ENCODE results near the gene RABGAP1. TPM values are rescaled to one million over a fixed set of nuclear protein-coding genes. Genes with fewer than 3 reads are reported as not detected.

Gene RABGAP1
- total and polyA plus RNA-seq, 2 experiments from 2014 or later, result 8.5 to 33.9 TPM

GRCh38 chr9:123127512-123128075, 186.8 kb downstream of the RABGAP1 start:
- Mint-ChIP-seq H3K9me3 (no peaks in the 10 kb centered on the region), H3K4me1 (peaks cover 15% of the 10 kb centered on the region), H3K4me3 (no peak overlapping the region), H3K27me3 (ENCODE audit: insufficient read depth, low read depth, poor library complexity) (no peaks in the 10 kb centered on the region), H3K36me3 (ENCODE audit: low read depth) (peaks cover 11% of the 10 kb centered on the region; the same call in 1 of the 3 replicates), H3K27ac (no peak overlapping the region)
- H2AFZ ChIP-seq, result no peak overlapping the region
- H3K36me3 ChIP-seq (ENCODE audit: insufficient read depth), result peaks cover 3% of the 10 kb centered on the region; the same call in 1 of the 2 replicates
- ATAC-seq (no peak), DNase-seq (ENCODE audit: low spot score) (no peak)
- H3F3A ChIP-seq (replicated peaks; ENCODE audit: low read depth), result no peaks in the 10 kb centered on the region
- no peak overlapping the region for H3K4me3 ChIP-seq
- no peaks in the 10 kb centered on the region for H3K9me2 ChIP-seq (ENCODE audit: insufficient read depth)
- no peak overlapping the region for H3K4me2 ChIP-seq
- H3K79me2 ChIP-seq (replicated peaks; ENCODE audit: insufficient read depth), result no peaks in the 10 kb centered on the region
- no peak for TF ChIP-seq CREB1 (CRISPR knock-in tag; IDR thresholded peaks at IDR 0.05; ENCODE audit: low read depth)
- TF ChIP-seq STAT1 (IDR thresholded peaks at IDR 0.05; ENCODE audit: unreplicated experiment), result no peak
- TF ChIP-seq NANOG (IDR thresholded peaks at IDR 0.05; ENCODE audit: borderline replicate concordance), result no peak
- no peak for TF ChIP-seq EZH2phosphoT487 (IDR thresholded peaks at IDR 0.05; ENCODE audit: unreplicated experiment)
- no peak overlapping the region for H3K27ac ChIP-seq (ENCODE audit: low read depth)
- no peaks in the 10 kb centered on the region; the same call in 1 of the 2 replicates for H4K20me1 ChIP-seq (replicated peaks; ENCODE audit: insufficient read depth)
- H3K27me3 ChIP-seq (ENCODE audit: insufficient read depth), result no peaks in the 10 kb centered on the region
- H3K4me1 ChIP-seq (ENCODE audit: insufficient read depth), result peaks cover 7% of the 10 kb centered on the region; the same call in 1 of the 2 replicates

- no peaks in the 10 kb centered on the region for H3K9me3 Mint-ChIP-seq
- Histone ChIP-seq H3K4me2 (no peak overlapping the region), H3K9me2 (ENCODE audit: insufficient read depth) (no peaks in the 10 kb centered on the region), H2AFZ (no peak overlapping the region), H3K79me2 (replicated peaks; ENCODE audit: insufficient read depth) (no peaks in the 10 kb centered on the region), H3F3A (replicated peaks; ENCODE audit: low read depth) (no peaks in the 10 kb centered on the region), H3K4me1 (ENCODE audit: insufficient read depth) (peaks cover 7% of the 10 kb centered on the region; the same call in 1 of the 2 replicates), H4K20me1 (replicated peaks; ENCODE audit: insufficient read depth) (no peaks in the 10 kb centered on the region; the same call in 1 of the 2 replicates), H3K27me3 (ENCODE audit: insufficient read depth) (no peaks in the 10 kb centered on the region), H3K4me3 (no peak overlapping the region), H3K27ac (ENCODE audit: low read depth) (no peak overlapping the region), H3K36me3 (ENCODE audit: insufficient read depth) (peaks cover 3% of the 10 kb centered on the region; the same call in 1 of the 2 replicates)
- H3K36me3 Mint-ChIP-seq (ENCODE audit: low read depth), result peaks cover 11% of the 10 kb centered on the region; the same call in 1 of the 3 replicates
- no peak overlapping the region for H3K4me3 Mint-ChIP-seq
- H3K27me3 Mint-ChIP-seq (ENCODE audit: insufficient read depth, low read depth, poor library complexity), result no peaks in the 10 kb centered on the region
- no peak for TF ChIP-seq ETS1 (IDR thresholded peaks at IDR 0.05)
- no peak for TF ChIP-seq CREB1 (CRISPR knock-in tag; IDR thresholded peaks at IDR 0.05; ENCODE audit: low read depth)
- no peak for TF ChIP-seq JUNB (IDR thresholded peaks at IDR 0.05; ENCODE audit: unreplicated experiment)
- DNase-seq (ENCODE audit: low spot score) (no peak), ATAC-seq (no peak)
- peaks cover 15% of the 10 kb centered on the region for H3K4me1 Mint-ChIP-seq
- no peak overlapping the region for H3K27ac Mint-ChIP-seq
These were observed 187.8 kb downstream of the RABGAP1 start for GRCh38 chr9:123128591-123128990.

- Histone ChIP-seq H2AFZ (no peak overlapping the region), H3F3A (replicated peaks; ENCODE audit: low read depth) (no peaks in the 10 kb centered on the region), H3K27me3 (ENCODE audit: insufficient read depth) (no peaks in the 10 kb centered on the region), H3K9me2 (ENCODE audit: insufficient read depth) (no peaks in the 10 kb centered on the region), H3K27ac (ENCODE audit: low read depth) (no peak overlapping the region), H3K4me3 (no peak overlapping the region), H3K4me1 (ENCODE audit: insufficient read depth) (peaks cover 7% of the 10 kb centered on the region; the same call in 1 of the 2 replicates), H3K36me3 (ENCODE audit: insufficient read depth) (peaks cover 3% of the 10 kb centered on the region; the same call in 1 of the 2 replicates), H3K79me2 (replicated peaks; ENCODE audit: insufficient read depth) (no peaks in the 10 kb centered on the region), H3K4me2 (no peak overlapping the region), H4K20me1 (replicated peaks; ENCODE audit: insufficient read depth) (no peaks in the 10 kb centered on the region; the same call in 1 of the 2 replicates)
- Mint-ChIP-seq H3K36me3 (ENCODE audit: low read depth) (peaks cover 14% of the 10 kb centered on the region; the same call in 1 of the 3 replicates), H3K9me3 (no peaks in the 10 kb centered on the region), H3K4me3 (no peak overlapping the region), H3K4me1 (peaks cover 12% of the 10 kb centered on the region), H3K27me3 (ENCODE audit: insufficient read depth, low read depth, poor library complexity) (no peaks in the 10 kb centered on the region), H3K27ac (no peak overlapping the region)
- no peak for ATAC-seq
- no peak for DNase-seq (ENCODE audit: low spot score)
- TF ChIP-seq EZH2phosphoT487 (IDR thresholded peaks at IDR 0.05; ENCODE audit: unreplicated experiment) (no peak), REST (IDR thresholded peaks at IDR 0.05; ENCODE audit: unreplicated experiment) (no peak), CTCF (conservative IDR thresholded peaks at IDR 0.05; ENCODE audit: low read depth in 2 of 2) (no peak), ETS1 (IDR thresholded peaks at IDR 0.05) (no peak), JUNB (IDR thresholded peaks at IDR 0.05; ENCODE audit: unreplicated experiment) (no peak), CREB1 (CRISPR knock-in tag; IDR thresholded peaks at IDR 0.05; ENCODE audit: low read depth) (no peak), POLR2AphosphoS5 (IDR thresholded peaks at IDR 0.05; ENCODE audit: low read depth) (no peak), ZNF331 (CRISPR knock-in tag; IDR thresholded peaks at IDR 0.05; ENCODE audit: low read depth) (no peak), NANOG (IDR thresholded peaks at IDR 0.05; ENCODE audit: borderline replicate concordance) (no peak)
These were observed 188.6 kb downstream of the RABGAP1 start for GRCh38 chr9:123129423-123129822.

All from GM23338 (cell line).